BE2C (cell line): ENCODE results near the gene FASTKD2.
"Not testable (repeated sequence)": the region's sequence is repeated elsewhere in the genome, so short reads cannot be mapped to it uniquely, and the experiment has no call there.

Experiments used
- DNase-seq: peaks from one replicate; pipeline ENCODE4 v3.0.0-alpha.2; 2020
- H3K27me3 ChIP-seq: fragments of 250-450 bp; sonication (Bioruptor Pico); 2 replicates; pipeline ENCODE4 v1.5.1; 2020; ENCODE audit warnings: mild to moderate bottlenecking
- H3K36me3 ChIP-seq: fragments of 250-450 bp; sonication (Bioruptor Pico); 2 replicates; pipeline ENCODE4 v1.5.1; 2020; ENCODE audit warnings: mild to moderate bottlenecking
- H3K4me1 ChIP-seq: fragments of 250-450 bp; sonication (Bioruptor Pico); 2 replicates; pipeline ENCODE4 v1.5.1; 2020
- H3K4me3 ChIP-seq: 2 replicates; pipeline ENCODE4 v1.5.1; 2011; ENCODE audit warnings: low read depth, low read length
- H3K9me3 ChIP-seq: fragments of 250-450 bp; sonication (Bioruptor Pico); 2 replicates; pipeline ENCODE4 v1.5.1; 2020
- CTCF ChIP-seq: IDR thresholded peaks from 2 replicates; pipeline ENCODE4 v1.5.1; 2012; ENCODE audit warnings: mild to moderate bottlenecking, low read depth, low read length

The FASTKD2 gene

GRCh38 chr2:206805887-206806607 lies 40.6 kb downstream of the FASTKD2 start:
- H3K9me3 ChIP-seq, result no peaks in the 10 kb centered on the region
- no peak for DNase-seq
- no peak for TF ChIP-seq CTCF
- H3K4me3 ChIP-seq, result no peak overlapping the region
- H3K27me3 ChIP-seq, result no peaks in the 10 kb centered on the region
- H3K4me1 ChIP-seq, result no peaks in the 10 kb centered on the region
- peaks cover 2% of the 10 kb centered on the region; the same call in 1 of the 2 replicates for H3K36me3 ChIP-seq

DNA sequence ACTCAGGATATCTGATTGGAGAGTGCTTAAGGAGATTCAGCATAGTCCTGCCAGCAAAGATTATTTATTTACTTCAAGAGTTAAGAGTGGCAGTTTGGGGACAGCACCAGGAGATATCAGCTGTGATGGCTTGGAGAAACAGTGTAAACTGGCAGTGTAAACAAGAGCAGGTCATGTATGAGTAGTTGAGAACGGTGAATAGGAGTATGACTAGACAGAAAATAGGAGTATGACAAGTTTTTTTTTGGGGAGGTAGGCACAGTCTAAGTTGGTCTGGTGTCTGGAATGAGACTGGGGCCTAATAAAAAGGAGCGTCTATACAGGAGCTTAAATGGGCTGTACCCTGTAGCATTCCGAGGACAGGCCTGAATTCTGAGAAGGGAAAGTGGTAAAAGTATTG lies 42.2 kb downstream of the FASTKD2 start:
- H3K4me1 ChIP-seq, H3K36me3 ChIP-seq, H3K27me3 ChIP-seq, H3K4me3 ChIP-seq, DNase-seq, H3K9me3 ChIP-seq: not testable (repeated sequence)

GRCh38 chr2:206812471-206812870 lies 47.1 kb downstream of the FASTKD2 start:
- not testable (repeated sequence) for H3K4me1 ChIP-seq, H3K27me3 ChIP-seq, H3K4me3 ChIP-seq, H3K9me3 ChIP-seq, H3K36me3 ChIP-seq, DNase-seq

GRCh38 chr2:206814498-206814897 lies 49.1 kb downstream of the FASTKD2 start:
- Histone ChIP-seq H3K27me3 (no peaks in the 10 kb centered on the region), H3K4me1 (no peaks in the 10 kb centered on the region), H3K9me3 (no peaks in the 10 kb centered on the region), H3K36me3 (no peaks in the 10 kb centered on the region), H3K4me3 (no peak overlapping the region)
- no peak for TF ChIP-seq CTCF
- DNase-seq, result no peak

DNA sequence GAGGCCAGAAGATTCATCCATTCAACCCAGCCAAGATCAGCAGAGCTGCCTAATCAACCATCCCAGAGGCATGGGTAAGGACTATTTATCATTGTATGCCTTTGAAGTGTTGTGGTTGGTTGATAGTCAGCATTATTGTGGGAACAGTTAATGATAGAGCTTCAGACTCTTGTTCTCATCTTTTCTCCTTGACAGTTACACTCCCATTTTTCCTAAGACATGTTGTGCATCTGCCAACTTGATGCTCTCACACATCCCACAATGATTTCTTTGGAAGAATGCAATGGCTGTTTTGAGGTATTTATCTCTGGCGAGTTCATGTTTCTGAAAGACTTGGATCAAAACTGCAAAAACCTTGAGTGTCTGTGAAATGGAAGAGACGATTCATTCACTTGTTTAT lies 55.4 kb downstream of the FASTKD2 start:
- H3K9me3 ChIP-seq, result no peaks in the 10 kb centered on the region
- no peaks in the 10 kb centered on the region for H3K27me3 ChIP-seq
- no peak for TF ChIP-seq CTCF
- DNase-seq, result no peak
- no peaks in the 10 kb centered on the region for H3K36me3 ChIP-seq
- H3K4me1 ChIP-seq, result no peaks in the 10 kb centered on the region
- no peak overlapping the region for H3K4me3 ChIP-seq

- no peaks in the 10 kb centered on the region for H3K36me3 ChIP-seq
- DNase-seq, result no peak
- H3K27me3 ChIP-seq, result no peaks in the 10 kb centered on the region
- no peaks in the 10 kb centered on the region for H3K4me1 ChIP-seq
- no peak overlapping the region for H3K4me3 ChIP-seq
- TF ChIP-seq CTCF, result no peak
- H3K9me3 ChIP-seq, result no peaks in the 10 kb centered on the region
These were observed 57.8 kb downstream of the FASTKD2 start for GRCh38 chr2:206823178-206823577.

DNA sequence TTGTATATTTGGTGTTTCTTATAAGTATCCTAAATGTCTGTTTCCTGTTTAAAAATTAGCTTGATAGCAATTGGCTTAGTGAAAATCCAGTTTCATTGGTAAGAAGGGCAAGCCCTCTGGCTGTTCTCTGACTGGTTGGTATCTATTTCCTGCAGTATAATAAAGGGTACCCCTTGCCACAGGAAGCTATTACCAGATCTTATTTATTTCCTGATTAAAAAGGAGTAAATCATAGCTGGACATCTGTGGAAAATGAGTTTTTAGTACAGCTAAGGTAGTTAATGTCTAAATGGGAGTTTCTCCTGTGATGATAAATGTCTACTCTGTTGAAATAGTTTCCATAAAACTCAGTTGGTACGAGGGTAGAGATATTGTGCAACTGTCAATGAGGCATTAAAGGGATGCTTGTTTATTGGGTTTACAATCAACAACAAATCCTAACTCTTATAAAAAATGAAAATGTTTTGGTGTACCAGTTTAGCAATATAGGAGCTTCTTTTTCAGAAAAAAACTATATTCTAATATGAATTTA lies 58.7 kb downstream of the FASTKD2 start:
- Histone ChIP-seq H3K4me1 (no peaks in the 10 kb centered on the region), H3K27me3 (no peaks in the 10 kb centered on the region), H3K4me3 (no peak overlapping the region), H3K9me3 (no peaks in the 10 kb centered on the region), H3K36me3 (no peaks in the 10 kb centered on the region)
- DNase-seq, result no peak
- TF ChIP-seq CTCF, result no peak
